Tracheal epithelial cell (primary cell): ENCODE data around the gene RHBDL1. TPM values are rescaled to one million over a fixed set of nuclear protein-coding genes. Genes with fewer than 3 reads are reported as not detected.

Source experiments
- total RNA-seq: library from RNA; depleted of rRNA; stranded (reverse); fragments of >200 nt; gene quantifications from 2 replicates; pipeline ENCODE4 v1.2.1, GENCODE V29; 2014

Gene RHBDL1
- total RNA-seq: 7.0 and 19.2 TPM in 2 replicates

GRCh38 chr16:674968-675883, at the start of gene RHBDL1:
Gene RHBDL1, plus strand, starts transcription at chr16:675671. Its CDS starts 120 bp downstream, at chr16:675791.

DNA sequence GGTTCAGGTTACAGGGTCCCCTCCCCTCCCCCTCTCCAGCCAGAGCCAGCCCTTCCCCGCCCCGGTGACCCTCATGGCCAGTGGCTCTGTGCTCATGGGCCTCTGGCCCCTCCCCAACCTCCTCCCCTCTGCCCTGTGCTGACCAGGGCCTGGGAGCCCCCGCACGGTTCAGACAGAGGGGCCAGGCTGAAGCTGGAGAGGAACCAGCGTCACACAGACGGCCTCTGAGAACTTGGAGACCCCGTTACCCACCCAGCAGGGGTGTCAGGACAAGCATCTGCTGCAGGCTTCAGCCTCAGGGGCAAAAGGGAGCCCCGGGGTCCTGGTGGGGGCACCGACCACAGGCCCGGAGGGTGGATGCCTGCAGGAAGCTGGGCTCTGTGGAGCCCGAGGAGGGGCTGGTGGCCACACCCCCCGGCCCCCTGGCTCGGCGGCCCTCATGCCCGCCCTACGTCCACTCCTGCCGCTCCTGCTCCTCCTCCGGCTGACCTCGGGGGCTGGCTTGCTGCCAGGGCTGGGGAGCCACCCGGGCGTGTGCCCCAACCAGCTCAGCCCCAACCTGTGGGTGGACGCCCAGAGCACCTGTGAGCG, 44.6 kb upstream of the RHBDL1 start, which contains the start of gene WFIKKN1:
Gene WFIKKN1 (plus strand): TSS at position 171 of the 591 bp plus-strand sequence. CDS start 269 bp downstream, at position 440.

GRCh38 chr16:636206-637080, 39.0 kb upstream of the RHBDL1 start, which contains the start of gene METTL26:
Gene METTL26, minus strand, starts transcription at chr16:636305. Its CDS starts 15 bp downstream, at chr16:636290.

GRCh38 chr16:641326-642188, 33.9 kb upstream of the RHBDL1 start, which contains the start of gene MCRIP2:
Gene MCRIP2, plus strand, starts transcription at chr16:641828. Its CDS starts 164 bp downstream, at chr16:641992.

GRCh38 chr16:648781-649589, 26.5 kb upstream of the RHBDL1 start, which contains the start of gene WDR90:
Gene WDR90, plus strand, starts transcription at chr16:649365. Its CDS starts 52 bp downstream, at chr16:649417.

DNA sequence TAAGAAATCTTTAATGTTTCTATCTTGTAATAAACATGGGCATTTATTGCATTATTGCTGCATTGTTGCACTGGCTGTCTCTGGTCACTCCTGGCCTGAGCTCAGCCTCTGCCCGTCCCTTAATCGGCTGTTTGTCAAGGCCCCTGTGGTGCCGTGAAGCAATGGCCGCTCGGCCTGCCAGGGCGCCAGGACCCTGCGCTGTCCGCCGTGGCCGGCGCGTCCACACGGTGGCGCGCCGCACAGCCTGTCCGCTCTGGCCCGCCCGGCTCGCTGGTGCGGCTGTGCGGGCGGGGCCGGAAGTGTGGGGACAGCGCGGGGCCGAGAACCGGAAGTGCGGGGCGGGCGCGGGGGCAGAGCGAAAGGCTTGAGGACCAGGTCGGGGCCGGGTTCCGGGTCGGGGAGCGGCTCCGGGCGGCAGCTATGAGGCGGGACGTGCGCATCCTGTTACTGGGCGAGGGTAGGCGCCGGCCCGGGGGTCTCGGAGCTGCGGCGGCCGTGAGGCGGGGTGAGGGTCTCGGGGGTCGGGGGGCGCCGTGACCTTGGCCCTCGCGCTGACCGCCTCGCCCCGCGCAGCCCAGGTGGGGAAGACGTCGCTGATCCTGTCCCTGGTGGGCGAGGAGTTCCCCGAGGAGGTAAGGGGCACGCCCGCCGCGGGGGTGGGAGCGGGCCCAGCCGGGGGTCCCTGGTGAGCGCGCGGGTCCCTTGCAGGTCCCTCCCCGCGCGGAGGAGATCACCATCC, 7.5 kb upstream of the RHBDL1 start, which contains the start of gene RHOT2:
Gene RHOT2 (plus strand): TSS at position 353 of the 739 bp plus-strand sequence. CDS start 68 bp downstream, at position 421.

GRCh38 chr16:679814-680624, 4.5 kb downstream of the RHBDL1 start, which contains the start of gene STUB1:
Gene STUB1, plus strand, starts transcription at chr16:680410. Its CDS starts 116 bp downstream, at chr16:680526.

DNA sequence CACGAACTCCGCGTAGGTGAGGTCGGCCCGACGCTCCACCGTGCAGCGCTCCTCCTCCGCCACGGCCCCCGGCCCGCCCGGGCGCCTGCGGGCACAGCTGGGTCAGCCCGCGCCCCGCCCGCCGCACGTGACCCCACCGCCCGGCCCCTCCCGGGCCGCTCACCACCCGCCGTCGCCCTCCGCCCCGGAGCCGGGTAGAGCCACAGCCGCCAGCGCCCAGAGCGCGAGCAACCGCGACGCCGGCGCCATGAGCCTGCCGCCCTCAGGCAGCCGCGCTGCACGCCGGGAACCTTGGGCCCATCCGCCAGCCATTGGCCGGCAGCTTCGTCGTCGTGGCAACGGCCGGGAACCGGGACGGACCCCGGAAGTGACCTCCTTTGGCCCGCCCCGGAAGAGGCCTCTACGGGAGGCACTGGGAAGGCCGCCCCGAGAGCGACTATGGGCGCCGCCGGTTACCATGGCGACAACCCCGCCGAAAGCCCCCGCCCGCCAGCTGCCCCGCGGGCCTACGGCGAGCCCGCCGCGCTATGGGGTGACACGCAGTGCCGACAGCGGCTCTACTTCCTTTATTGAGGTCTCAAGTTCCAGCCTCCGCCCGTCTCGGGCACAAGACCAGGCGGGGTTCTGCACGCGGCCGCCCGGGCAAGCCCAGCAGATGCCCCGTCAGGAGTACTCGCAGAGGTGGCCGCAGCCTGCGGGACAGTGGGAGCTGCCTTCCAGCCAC, 8.8 kb downstream of the RHBDL1 start, which contains the start of gene JMJD8:
Gene JMJD8 (minus strand): TSS at position 264 of the 724 bp plus-strand sequence. CDS start 15 bp downstream, at position 249.

DNA sequence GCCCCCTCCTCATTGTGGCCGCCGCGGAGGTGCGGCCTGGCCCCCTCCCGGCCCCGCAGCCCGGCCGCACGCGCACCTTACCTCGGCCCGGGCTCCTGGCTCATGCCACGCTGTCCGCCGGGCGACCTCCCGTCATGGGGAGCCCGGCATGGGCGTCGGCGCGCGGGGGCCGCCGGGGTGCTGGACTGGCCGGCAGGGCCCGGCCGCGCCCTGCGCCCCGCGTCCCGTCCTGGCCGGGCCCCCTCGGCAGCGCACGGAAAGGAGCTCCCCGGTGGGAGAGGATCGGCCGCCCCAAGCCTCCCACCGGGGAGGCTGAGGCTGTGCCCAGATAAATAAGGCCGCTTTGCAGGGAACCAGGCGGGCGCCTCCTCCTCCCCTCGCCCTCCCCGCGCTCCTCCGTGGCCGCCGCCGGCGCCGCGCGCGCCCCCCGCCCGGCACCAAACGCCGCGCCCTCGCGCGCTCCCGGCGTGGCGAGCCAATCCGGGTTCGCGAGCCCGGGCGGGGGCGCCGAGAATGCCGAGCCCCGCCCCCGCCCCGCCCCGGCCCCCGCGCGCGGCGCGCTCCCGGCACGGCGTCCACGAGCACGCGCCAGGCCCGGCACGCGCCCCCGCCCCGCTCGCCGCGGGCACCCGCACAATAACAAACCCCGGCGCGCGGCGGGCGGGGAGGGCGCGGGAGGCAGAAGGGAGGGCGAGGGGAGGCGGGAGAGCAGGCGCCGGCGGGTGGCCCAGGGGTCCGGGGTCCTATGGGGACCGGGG, 30.1 kb downstream of the RHBDL1 start, which contains the start of gene FBXL16:
Gene FBXL16 (minus strand): TSS at position 371 of the 758 bp plus-strand sequence. CDS start 8,396 bp downstream, outside the sequence.

DNA sequence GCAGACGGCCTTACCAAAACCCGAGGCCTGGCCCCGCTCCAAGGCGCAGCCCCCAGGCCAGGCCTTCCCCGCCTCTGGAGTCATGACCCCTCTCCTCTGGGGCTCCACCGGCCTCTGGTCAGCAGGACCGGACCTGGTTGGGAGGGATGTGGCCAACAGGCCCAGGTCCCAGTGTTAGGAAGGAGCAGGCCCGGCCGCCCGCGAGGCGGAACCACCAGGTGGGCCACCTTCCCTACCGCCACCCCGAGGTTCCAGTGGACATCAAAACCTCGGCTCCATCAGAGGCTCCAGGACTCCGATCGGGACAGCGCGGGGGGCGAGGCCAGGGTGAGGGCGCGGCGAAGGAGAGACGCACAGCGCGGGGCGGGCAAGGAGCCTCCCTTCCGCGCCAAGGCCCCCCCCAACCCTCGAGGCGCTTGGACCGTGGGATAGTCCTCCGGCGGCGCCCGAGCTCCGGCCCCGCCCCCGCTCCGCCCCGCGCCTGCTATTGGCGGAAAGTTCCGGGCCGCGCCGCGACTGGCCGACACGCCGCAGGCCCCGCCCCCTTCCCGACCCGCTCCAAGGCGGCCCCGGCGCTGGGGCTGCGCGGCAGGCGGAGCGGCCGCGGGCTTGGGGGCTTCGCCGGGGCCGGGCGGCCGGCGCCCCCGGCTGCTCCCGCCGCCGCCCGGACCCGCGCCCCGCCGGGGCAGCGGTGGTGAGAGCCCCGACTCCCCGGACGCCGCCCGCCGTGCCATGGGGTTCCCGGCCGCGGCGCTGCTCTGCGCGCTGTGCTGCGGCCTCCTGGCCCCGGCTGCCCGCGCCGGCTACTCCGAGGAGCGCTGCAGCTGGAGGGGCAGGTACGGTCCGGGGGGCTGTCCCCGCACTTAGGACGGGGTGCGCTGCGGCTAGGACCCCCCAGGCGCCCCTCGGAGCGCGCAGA, 39.3 kb downstream of the RHBDL1 start, which contains the start of gene METRN:
Gene METRN (plus strand): TSS at position 561 of the 919 bp plus-strand sequence. CDS start 172 bp downstream, at position 733.

DNA sequence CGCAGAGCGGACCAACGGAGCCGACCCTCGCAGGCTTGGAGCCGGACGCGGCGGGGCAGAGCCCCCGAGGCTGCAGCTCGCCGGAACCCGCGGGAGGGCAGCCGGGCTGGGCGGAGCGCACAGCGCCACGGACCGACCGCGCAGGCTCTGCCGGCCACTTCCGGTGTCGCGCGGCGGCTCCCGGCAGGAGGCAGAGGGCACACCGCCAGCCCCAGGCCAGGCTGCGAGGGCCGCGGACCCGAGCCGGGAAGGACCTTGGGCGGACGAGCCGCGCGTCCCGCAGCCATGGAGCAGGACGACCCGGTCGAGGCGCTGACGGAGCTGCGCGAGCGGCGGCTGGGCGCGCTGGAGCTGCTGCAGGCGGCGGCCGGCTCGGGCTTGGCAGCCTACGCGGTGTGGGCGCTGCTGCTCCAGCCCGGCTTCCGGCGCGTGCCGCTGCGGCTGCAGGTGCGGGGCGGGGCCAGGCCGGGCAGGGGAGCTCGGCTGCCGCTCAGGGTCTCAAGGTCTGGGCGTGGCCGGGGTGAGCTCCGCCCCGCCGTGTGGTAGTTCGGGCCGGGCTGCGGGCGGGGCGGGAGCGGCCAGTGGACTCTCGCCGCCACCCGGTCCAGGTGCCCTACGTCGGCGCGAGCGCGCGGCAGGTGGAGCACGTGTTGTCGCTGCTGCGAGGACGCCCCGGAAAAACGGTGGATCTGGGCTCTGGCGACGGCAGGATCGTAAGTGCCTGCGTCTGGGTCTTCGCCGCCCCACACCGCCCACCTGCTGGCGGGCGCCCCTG, 45.7 kb downstream of the RHBDL1 start, which contains the start of gene ANTKMT:
Gene ANTKMT (plus strand): TSS at position 157 of the 775 bp plus-strand sequence. CDS start 129 bp downstream, at position 286.

DNA sequence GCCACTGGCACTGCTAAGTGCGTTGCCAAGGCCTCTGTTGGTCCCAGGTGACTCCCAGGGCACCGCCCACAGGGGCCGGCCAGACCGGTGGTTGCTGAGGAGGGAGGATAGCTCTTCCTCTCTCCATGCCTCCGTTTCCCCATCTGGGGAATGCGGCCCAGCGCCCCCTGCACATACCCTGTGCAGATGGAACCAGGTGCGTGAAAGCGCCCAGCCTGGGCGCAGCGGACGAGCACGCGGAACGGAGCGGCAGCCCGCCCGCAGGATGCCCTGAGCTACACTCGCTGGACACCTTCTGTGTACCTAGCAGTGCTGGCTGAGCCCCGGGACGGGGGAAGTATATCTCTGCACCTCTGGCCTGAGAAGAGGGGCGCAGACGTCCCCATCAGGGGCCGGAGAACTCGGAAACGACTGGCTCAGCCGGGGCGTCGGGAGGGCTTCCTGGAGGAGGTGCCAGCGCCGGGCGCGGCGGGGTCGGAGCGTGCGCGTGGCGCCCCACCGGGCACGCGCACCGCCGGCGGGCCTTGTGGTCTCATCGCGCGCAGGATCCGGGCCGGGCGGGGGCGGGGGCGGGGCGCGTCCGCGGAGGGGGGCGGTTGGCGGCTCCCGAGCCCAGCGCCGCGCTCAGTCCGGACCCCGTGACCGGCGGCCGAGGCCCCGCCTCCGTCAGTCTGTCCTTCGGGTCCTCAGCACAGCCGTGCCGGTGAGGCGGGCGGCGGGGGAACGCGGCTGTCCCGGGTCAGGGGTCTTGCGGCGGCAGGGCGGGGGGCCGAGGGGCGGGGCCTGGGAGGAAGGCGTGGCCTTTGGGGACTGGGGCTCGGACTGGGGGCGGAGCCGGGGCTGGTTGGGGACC, 51.2 kb downstream of the RHBDL1 start, which contains the start of the genes CCDC78 and HAGHL:
Gene CCDC78 (minus strand): TSS at position 6 of the 853 bp plus-strand sequence. CDS start 76 bp downstream, outside the sequence.
Gene HAGHL (plus strand): TSS at position 669 of the 853 bp plus-strand sequence. CDS start 404 bp downstream, outside the sequence.

